ENCODE results near the gene DGKQ.

DGKQ gene

GRCh38 chr4:974668-975067 is 1.3 kb upstream of the DGKQ start:
- peaks cover 41% of the 10 kb centered on the region for H3K27me3 ChIP-seq (ENCODE audit: control insufficient read depth, insufficient read depth, low read length)
- no peak overlapping the region for H3K9ac ChIP-seq (ENCODE audit: low read length)
- H3K4me1 ChIP-seq (ENCODE audit: control insufficient read depth, low read depth, low read length): no peaks in the 10 kb centered on the region
- H3K4me3 ChIP-seq (ENCODE audit: low read length): no peak overlapping the region
- no peaks in the 10 kb centered on the region for H3K36me3 ChIP-seq (ENCODE audit: control insufficient read depth, low read depth, low read length)
- no peak overlapping the region for H3K27ac ChIP-seq (ENCODE audit: low read length)
- no peaks in the 10 kb centered on the region for H3K9me3 ChIP-seq (ENCODE audit: control insufficient read depth, low read depth, low read length)

GRCh38 chr4:972651-973424 is 531 bp downstream of the DGKQ start:
- Histone ChIP-seq H3K36me3 (ENCODE audit: control insufficient read depth, low read depth, low read length) (no peaks in the 10 kb centered on the region), H3K27ac (ENCODE audit: low read length) (no peak overlapping the region), H3K9me3 (ENCODE audit: control insufficient read depth, low read depth, low read length) (no peaks in the 10 kb centered on the region), H3K9ac (ENCODE audit: low read length) (no peak overlapping the region), H3K4me1 (ENCODE audit: control insufficient read depth, low read depth, low read length) (no peaks in the 10 kb centered on the region), H3K27me3 (ENCODE audit: control insufficient read depth, insufficient read depth, low read length) (peaks cover 57% of the 10 kb centered on the region), H3K4me3 (ENCODE audit: low read length) (peak overlapping the region; percentile 64)

GRCh38 chr4:971666-972500 is 1.5 kb downstream of the DGKQ start:
- Histone ChIP-seq H3K9ac (ENCODE audit: low read length) (no peak overlapping the region), H3K27me3 (ENCODE audit: control insufficient read depth, insufficient read depth, low read length) (peaks cover 66% of the 10 kb centered on the region), H3K9me3 (ENCODE audit: control insufficient read depth, low read depth, low read length) (no peaks in the 10 kb centered on the region), H3K36me3 (ENCODE audit: control insufficient read depth, low read depth, low read length) (no peaks in the 10 kb centered on the region), H3K4me1 (ENCODE audit: control insufficient read depth, low read depth, low read length) (no peaks in the 10 kb centered on the region), H3K4me3 (ENCODE audit: low read length) (no peak overlapping the region), H3K27ac (ENCODE audit: low read length) (no peak overlapping the region)

GRCh38 chr4:970854-971520 is 2.4 kb downstream of the DGKQ start:
- no peak overlapping the region for H3K27ac ChIP-seq (ENCODE audit: low read length)
- no peak overlapping the region for H3K4me3 ChIP-seq (ENCODE audit: low read length)
- no peak overlapping the region for H3K9ac ChIP-seq (ENCODE audit: low read length)
- peaks cover 74% of the 10 kb centered on the region for H3K27me3 ChIP-seq (ENCODE audit: control insufficient read depth, insufficient read depth, low read length)
- no peaks in the 10 kb centered on the region for H3K36me3 ChIP-seq (ENCODE audit: control insufficient read depth, low read depth, low read length)
- no peaks in the 10 kb centered on the region for H3K4me1 ChIP-seq (ENCODE audit: control insufficient read depth, low read depth, low read length)
- H3K9me3 ChIP-seq (ENCODE audit: control insufficient read depth, low read depth, low read length): no peaks in the 10 kb centered on the region

DNA sequence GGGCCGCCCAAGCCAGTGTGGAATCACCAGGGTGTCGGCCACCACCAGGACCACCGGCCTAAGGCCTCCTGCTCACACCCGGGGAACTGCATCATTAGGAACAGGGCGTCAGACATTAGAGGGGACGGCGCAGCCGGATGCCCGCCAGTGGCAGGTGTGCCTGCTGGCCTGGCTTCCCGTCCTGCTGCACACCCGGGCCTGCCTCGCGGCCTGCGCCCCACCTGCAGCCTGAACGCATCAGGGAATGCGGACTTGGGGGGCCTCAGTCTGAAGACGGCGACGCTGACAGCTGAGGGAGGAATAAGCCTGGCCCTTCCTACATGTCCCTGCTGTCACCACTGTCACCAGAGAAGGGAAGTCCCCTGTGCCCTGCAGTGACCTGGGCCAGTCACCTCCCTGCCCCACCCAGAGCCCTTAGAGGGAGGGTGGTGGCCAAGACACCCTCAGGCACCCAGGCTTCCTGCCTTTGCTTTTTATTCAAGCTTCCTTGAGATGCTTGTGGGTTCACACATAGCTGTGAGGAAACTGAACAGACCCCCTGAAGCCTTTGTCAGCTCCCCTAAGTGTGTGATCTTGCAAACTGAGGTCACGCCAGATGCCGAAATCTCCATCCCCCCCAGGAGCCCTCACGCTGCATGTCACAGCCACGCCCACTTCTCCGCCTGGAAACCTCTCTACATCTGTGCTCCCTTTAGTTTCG is 3.2 kb downstream of the DGKQ start:
- no peak overlapping the region for H3K4me3 ChIP-seq (ENCODE audit: low read length)
- H3K27me3 ChIP-seq (ENCODE audit: control insufficient read depth, insufficient read depth, low read length): peaks cover 74% of the 10 kb centered on the region
- no peaks in the 10 kb centered on the region for H3K4me1 ChIP-seq (ENCODE audit: control insufficient read depth, low read depth, low read length)
- no peaks in the 10 kb centered on the region for H3K36me3 ChIP-seq (ENCODE audit: control insufficient read depth, low read depth, low read length)
- H3K27ac ChIP-seq (ENCODE audit: low read length): no peak overlapping the region
- H3K9me3 ChIP-seq (ENCODE audit: control insufficient read depth, low read depth, low read length): no peaks in the 10 kb centered on the region
- H3K9ac ChIP-seq (ENCODE audit: low read length): no peak overlapping the region

DNA sequence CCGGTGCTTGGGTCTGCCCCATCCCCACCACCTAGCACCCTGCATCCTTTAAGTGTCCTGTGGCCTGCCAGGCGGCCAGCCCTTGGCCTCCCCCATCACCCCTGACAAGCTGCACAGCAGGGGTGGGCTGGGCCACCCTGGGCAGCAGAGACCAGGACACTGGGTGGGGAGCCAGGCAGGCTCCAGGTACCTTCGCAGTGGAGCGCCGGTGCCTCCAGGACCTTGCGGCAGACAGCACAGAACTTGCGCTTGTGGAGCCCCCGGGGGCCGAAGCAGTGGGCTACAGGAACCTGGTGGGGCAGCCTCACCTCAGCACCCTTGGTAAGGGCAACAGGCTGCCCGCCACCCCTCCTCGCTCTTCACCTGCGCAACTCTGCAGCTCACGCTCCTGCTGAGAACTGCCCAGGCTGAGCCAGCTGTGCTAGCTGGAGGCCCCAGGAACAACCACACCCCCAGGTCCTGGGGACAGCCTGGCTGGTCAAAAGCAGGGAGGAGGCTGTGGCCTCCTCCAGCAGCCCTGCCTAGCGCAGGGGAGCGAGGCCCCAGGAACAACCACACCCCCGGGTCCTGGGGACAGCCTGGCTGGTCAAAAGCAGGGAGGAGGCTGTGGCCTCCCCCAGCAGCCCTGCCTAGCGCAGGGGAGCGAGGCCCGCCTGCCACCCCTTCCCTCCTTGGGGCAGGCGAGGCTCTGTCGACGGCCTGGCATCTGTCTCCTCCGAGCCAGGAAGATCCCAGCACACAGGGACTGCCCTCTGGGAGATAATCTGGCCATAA is 4.6 kb downstream of the DGKQ start:
- Histone ChIP-seq H3K4me3 (ENCODE audit: low read length) (no peak overlapping the region), H3K9me3 (ENCODE audit: control insufficient read depth, low read depth, low read length) (no peaks in the 10 kb centered on the region), H3K27me3 (ENCODE audit: control insufficient read depth, insufficient read depth, low read length) (peaks cover 64% of the 10 kb centered on the region), H3K27ac (ENCODE audit: low read length) (no peak overlapping the region), H3K36me3 (ENCODE audit: control insufficient read depth, low read depth, low read length) (no peaks in the 10 kb centered on the region), H3K9ac (ENCODE audit: low read length) (no peak overlapping the region), H3K4me1 (ENCODE audit: control insufficient read depth, low read depth, low read length) (no peaks in the 10 kb centered on the region)

DNA sequence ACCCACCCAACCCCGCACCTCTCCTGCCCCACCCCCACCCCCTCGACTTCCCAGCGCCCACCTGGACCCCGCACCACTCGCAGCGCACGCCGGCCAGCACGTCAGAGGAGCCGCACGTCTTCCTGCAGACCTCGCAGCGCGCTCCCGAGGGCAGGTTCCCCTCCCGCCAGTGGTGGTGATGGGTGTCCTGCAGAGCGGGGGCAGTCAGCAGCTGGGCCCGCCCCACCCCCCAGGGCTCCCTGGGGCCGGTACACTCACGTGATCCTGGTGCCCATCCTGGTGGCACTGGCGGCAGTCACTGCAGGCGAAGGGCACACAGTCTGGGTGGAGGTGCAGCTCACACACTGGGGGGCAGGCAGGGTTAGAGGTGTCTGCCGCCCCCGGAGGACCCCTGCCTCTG is 5.1 kb downstream of the DGKQ start:
- no peaks in the 10 kb centered on the region for H3K4me1 ChIP-seq (ENCODE audit: control insufficient read depth, low read depth, low read length)
- H3K27me3 ChIP-seq (ENCODE audit: control insufficient read depth, insufficient read depth, low read length): peaks cover 64% of the 10 kb centered on the region
- H3K27ac ChIP-seq (ENCODE audit: low read length): no peak overlapping the region
- no peak overlapping the region for H3K9ac ChIP-seq (ENCODE audit: low read length)
- H3K4me3 ChIP-seq (ENCODE audit: low read length): no peak overlapping the region
- no peaks in the 10 kb centered on the region for H3K9me3 ChIP-seq (ENCODE audit: control insufficient read depth, low read depth, low read length)
- H3K36me3 ChIP-seq (ENCODE audit: control insufficient read depth, low read depth, low read length): no peaks in the 10 kb centered on the region

- Histone ChIP-seq H3K27me3 (ENCODE audit: control insufficient read depth, insufficient read depth, low read length) (peaks cover 57% of the 10 kb centered on the region), H3K4me1 (ENCODE audit: control insufficient read depth, low read depth, low read length) (no peaks in the 10 kb centered on the region), H3K36me3 (ENCODE audit: control insufficient read depth, low read depth, low read length) (no peaks in the 10 kb centered on the region), H3K27ac (ENCODE audit: low read length) (no peak overlapping the region), H3K4me3 (ENCODE audit: low read length) (no peak overlapping the region), H3K9ac (ENCODE audit: low read length) (no peak overlapping the region), H3K9me3 (ENCODE audit: control insufficient read depth, low read depth, low read length) (no peaks in the 10 kb centered on the region)
Observed at GRCh38 chr4:967113-968104, 6.0 kb downstream of the DGKQ start.

GRCh38 chr4:966266-967112 is 6.9 kb downstream of the DGKQ start:
- no peak overlapping the region for H3K4me3 ChIP-seq (ENCODE audit: low read length)
- peaks cover 48% of the 10 kb centered on the region for H3K27me3 ChIP-seq (ENCODE audit: control insufficient read depth, insufficient read depth, low read length)
- no peaks in the 10 kb centered on the region for H3K4me1 ChIP-seq (ENCODE audit: control insufficient read depth, low read depth, low read length)
- H3K9ac ChIP-seq (ENCODE audit: low read length): no peak overlapping the region
- H3K27ac ChIP-seq (ENCODE audit: low read length): no peak overlapping the region
- no peaks in the 10 kb centered on the region for H3K36me3 ChIP-seq (ENCODE audit: control insufficient read depth, low read depth, low read length)
- no peaks in the 10 kb centered on the region for H3K9me3 ChIP-seq (ENCODE audit: control insufficient read depth, low read depth, low read length)
